Prostate gland (tissue), 2 donors: ENCODE results near the gene TNRC18.

ENCODE experiments used
- POLR2A ChIP-seq: fragments of 450-650 bp; IDR thresholded peaks from one replicate; pipeline ENCODE4 v1.6.1; 2016; ENCODE audit warnings: antibody characterized with exemption, mild to moderate bottlenecking
- POLR2AphosphoS5 ChIP-seq: sonication (generic); formaldehyde crosslinking; IDR thresholded peaks from one replicate; pipeline ENCODE4 v1.6.1; 2017; ENCODE audit warnings: antibody characterized with exemption
- TF ChIP-seq, protein P1 (sequence below), 4 experiments: fragments of 200-600 bp in 2 of 4; fragments of 450-650 bp in 2 of 4; sonication (generic) in 2 of 4; IDR thresholded peaks; 1 replicate in 3 of 4; 2 replicates in 1 of 4; pipeline ENCODE4 v1.5.1; 2016 to 2019; ENCODE audit warnings: antibody characterized with exemption in 4 of 4, mild to moderate bottlenecking in 2 of 4, moderate library complexity in 2 of 4

- TF ChIP-seq, protein P1, sequence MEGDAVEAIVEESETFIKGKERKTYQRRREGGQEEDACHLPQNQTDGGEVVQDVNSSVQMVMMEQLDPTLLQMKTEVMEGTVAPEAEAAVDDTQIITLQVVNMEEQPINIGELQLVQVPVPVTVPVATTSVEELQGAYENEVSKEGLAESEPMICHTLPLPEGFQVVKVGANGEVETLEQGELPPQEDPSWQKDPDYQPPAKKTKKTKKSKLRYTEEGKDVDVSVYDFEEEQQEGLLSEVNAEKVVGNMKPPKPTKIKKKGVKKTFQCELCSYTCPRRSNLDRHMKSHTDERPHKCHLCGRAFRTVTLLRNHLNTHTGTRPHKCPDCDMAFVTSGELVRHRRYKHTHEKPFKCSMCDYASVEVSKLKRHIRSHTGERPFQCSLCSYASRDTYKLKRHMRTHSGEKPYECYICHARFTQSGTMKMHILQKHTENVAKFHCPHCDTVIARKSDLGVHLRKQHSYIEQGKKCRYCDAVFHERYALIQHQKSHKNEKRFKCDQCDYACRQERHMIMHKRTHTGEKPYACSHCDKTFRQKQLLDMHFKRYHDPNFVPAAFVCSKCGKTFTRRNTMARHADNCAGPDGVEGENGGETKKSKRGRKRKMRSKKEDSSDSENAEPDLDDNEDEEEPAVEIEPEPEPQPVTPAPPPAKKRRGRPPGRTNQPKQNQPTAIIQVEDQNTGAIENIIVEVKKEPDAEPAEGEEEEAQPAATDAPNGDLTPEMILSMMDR (IDR thresholded peaks at IDR 0.05) = no peak
- no peak for TF ChIP-seq POLR2A
- no peak for TF ChIP-seq POLR2AphosphoS5
Observed at GRCh38 chr7:5282543-5283316, 140.9 kb downstream of the TNRC18 start, which contains the start of gene SLC29A4.
